ENCODE measurements around the gene ADARB2.

The ADARB2 gene

GRCh38 chr10:1611936-1612550 is 125.3 kb downstream of the ADARB2 start:
- no peak for DNase-seq (ENCODE audit: low read depth)

GRCh38 chr10:1610986-1611770 is 126.1 kb downstream of the ADARB2 start:
- no peak for DNase-seq (ENCODE audit: low read depth)

- DNase-seq (ENCODE audit: low read depth) = no peak
Measured at GRCh38 chr10:1609648-1609970, 127.7 kb downstream of the ADARB2 start.

GRCh38 chr10:1608851-1609647 is 128.3 kb downstream of the ADARB2 start:
- no peak for DNase-seq (ENCODE audit: low read depth)

- no peak for DNase-seq (ENCODE audit: low read depth)
Measured at GRCh38 chr10:1608408-1608807, 128.9 kb downstream of the ADARB2 start.

GRCh38 chr10:1607466-1607865 is 129.9 kb downstream of the ADARB2 start:
- no peak for DNase-seq (ENCODE audit: low read depth)

- DNase-seq (ENCODE audit: low read depth) = no peak
Measured at GRCh38 chr10:1605999-1606940, 131.1 kb downstream of the ADARB2 start.

- no peak for DNase-seq (ENCODE audit: low read depth)
Measured at GRCh38 chr10:1605121-1605520, 132.2 kb downstream of the ADARB2 start.

- no peak for DNase-seq (ENCODE audit: low read depth)
Measured at GRCh38 chr10:1604246-1604645, 133.1 kb downstream of the ADARB2 start.

GRCh38 chr10:1603181-1603580 is 134.1 kb downstream of the ADARB2 start:
- DNase-seq (ENCODE audit: low read depth) = no peak

- DNase-seq (ENCODE audit: low read depth) = no peak
Measured at GRCh38 chr10:1602037-1602484, 135.3 kb downstream of the ADARB2 start.

- DNase-seq (ENCODE audit: low read depth) = no peak
Measured at GRCh38 chr10:1601406-1601805, 135.9 kb downstream of the ADARB2 start.

GRCh38 chr10:1600861-1601260 is 136.5 kb downstream of the ADARB2 start:
- no peak for DNase-seq (ENCODE audit: low read depth)

- no peak for DNase-seq (ENCODE audit: low read depth)
Measured at GRCh38 chr10:1598393-1599153, 138.8 kb downstream of the ADARB2 start.

- DNase-seq (ENCODE audit: low read depth) = no peak
Measured at GRCh38 chr10:1597370-1598146, 139.8 kb downstream of the ADARB2 start.

GRCh38 chr10:1596482-1597099 is 140.7 kb downstream of the ADARB2 start:
- no peak for DNase-seq (ENCODE audit: low read depth)

GRCh38 chr10:1595726-1596125 is 141.6 kb downstream of the ADARB2 start:
- no peak for DNase-seq (ENCODE audit: low read depth)

- DNase-seq (ENCODE audit: low read depth) = no peak
Measured at GRCh38 chr10:1595242-1595600, 142.1 kb downstream of the ADARB2 start.

GRCh38 chr10:1594372-1595241 is 142.7 kb downstream of the ADARB2 start:
- DNase-seq (ENCODE audit: low read depth) = no peak

Measured in fibroblast of gingiva (primary cell).